RKO (cell line): Measurements from ENCODE around the gene TNFRSF1B.

Experiments
- DNase-seq: peaks from one replicate; pipeline ENCODE4 v3.0.0-alpha.2; 2016; ENCODE audit warnings: low spot score

The TNFRSF1B gene

GRCh38 chr1:12176298-12177118 lies 9.7 kb downstream of the TNFRSF1B start:
- no peak for DNase-seq

GRCh38 chr1:12177156-12177998 lies 10.6 kb downstream of the TNFRSF1B start:
- DNase-seq: no peak

DNA sequence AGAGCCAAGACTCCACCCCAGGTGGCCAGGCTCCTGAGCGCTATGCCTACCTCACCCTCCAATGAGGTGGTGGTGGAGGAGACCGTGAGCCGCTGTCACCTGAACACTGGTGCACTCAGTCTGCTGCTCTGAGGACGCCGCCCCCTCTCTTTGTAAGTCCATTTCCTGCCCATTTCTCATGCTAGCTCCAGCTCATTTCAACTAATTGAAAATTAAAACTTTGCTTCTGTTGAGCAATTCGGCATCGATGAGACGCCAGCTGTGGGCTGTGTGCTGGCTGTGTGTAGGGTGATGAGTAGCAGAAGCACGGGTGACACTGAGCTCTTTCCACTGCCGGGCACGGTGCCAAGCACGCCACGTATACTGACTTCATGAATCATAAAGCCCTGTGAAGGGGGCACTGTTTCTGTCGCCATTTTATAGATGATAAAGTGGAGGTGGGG lies 11.2 kb downstream of the TNFRSF1B start:
- peak; percentile 41 for DNase-seq

- no peak for DNase-seq
These were observed 11.7 kb downstream of the TNFRSF1B start for GRCh38 chr1:12178511-12178910.

DNA sequence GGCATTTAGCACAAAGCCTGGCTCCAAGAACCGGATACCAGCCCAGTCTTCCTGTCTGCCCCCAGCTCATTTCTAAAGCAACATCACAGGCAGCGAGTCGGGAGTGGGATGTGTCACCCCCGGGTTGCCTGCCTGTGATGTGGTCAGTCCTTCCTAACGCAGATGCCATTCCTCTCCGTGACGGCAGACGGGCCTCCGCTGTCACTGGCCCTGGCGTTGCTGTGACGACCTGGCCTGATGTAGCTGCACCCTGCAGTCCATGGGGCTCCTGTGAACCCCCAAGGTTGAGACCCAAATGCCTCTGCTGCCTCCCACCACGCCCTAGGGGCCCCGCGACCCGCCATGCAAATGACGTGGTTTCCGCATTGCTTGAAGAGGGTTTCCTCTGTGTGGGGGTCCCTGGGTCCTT lies 12.3 kb downstream of the TNFRSF1B start:
- DNase-seq: peak; percentile 26

DNA sequence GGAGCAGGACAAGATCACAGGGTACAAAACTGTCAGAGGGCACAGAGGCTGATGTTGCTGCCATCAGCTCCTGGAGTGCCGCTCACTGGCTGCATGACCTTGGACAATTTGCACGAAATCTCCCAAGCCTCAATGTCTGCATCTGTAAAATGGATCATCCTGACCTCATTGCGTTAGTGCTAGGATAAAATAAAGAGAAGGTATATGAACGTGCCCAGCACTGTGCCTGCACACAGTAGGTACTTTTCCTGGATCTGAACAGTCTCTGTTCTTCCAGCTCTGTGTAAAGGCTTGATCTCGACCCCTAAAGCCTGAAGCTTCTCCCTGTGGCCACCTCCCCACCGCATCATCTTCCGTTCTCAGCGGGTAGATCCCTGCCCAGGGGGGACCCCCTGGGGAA lies 12.9 kb downstream of the TNFRSF1B start:
- no peak for DNase-seq

GRCh38 chr1:12180315-12180714 lies 13.5 kb downstream of the TNFRSF1B start:
- DNase-seq: no peak

DNA sequence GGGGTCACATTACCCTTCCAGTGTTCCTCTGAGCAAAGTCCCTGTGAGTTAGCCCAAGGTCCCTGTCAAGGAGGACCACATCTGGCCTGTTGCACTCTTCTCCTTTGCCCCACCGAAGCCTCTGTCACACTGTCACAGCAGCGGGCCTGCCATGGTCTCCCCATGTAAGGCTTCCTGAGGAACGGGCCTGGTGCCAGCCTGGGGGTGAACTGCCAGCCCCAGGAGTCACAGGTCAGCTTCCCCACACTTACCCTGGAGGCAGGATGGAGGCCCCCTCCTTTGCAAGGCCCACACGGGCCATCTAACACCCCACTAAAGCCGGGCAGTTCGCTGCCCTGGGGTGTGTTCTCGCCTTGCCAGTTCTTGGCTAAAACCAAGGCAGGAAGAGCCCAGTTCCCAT lies 14.1 kb downstream of the TNFRSF1B start:
- DNase-seq: no peak

GRCh38 chr1:12181568-12181967 lies 14.8 kb downstream of the TNFRSF1B start:
- DNase-seq: no peak

DNA sequence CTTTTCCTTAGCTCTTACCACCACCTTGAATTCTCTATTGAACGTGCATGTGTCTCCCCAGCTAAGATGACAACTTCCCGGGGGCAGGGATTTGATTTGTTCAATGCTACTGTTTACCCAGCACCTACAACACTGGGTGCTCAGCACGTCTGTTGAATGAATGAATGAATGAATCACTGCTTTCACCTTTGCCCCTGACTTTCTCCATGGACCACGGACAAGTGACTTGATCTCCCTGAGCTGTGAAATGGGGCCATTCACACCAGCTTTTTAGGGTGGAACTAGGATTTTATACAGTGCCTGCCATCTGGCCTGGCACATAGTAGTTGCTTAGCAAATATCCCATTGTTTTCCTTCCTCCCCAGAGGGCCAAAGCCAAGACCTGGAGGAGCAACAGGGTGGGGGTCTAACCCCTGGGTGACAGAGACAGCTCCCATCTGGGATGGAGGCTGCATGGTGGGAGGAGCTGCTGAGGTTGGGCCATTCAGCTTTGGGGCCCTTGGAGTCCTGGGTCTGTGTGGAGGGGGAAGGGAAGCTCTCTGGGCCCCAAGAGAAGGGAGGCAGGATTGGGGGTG lies 15.7 kb downstream of the TNFRSF1B start:
- no peak for DNase-seq

DNA sequence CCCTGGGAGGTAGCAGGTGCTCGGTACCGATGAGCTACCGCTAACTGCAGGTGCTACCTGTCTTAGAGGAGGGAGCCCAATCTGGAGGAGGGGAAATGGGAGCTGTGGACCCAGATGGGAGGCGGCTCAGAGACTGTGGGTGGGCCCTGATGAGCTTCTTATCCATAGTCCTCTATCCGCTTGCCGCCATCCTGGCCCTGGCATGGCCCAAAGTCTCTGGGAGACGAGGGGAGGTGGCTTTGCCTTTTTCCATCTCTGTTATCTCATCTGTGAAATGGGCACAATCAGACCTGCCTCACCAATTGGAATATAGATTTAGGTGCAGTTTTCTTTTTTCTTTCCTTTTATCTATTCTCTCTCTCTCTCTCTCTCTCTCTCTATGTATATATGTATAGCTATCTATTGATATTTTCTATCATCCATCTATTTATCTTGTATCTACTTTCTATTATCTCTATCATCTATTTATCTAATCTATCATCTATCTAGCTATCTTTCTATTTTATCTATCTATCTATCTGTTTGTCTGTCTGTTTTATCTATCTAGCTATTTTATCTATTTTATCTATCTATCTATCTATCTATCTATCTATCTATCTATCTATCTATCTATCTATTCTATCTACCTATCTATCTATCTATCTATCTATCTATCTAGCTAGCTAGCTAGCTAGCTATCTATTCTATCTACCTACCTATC lies 16.5 kb downstream of the TNFRSF1B start:
- no peak for DNase-seq

DNA sequence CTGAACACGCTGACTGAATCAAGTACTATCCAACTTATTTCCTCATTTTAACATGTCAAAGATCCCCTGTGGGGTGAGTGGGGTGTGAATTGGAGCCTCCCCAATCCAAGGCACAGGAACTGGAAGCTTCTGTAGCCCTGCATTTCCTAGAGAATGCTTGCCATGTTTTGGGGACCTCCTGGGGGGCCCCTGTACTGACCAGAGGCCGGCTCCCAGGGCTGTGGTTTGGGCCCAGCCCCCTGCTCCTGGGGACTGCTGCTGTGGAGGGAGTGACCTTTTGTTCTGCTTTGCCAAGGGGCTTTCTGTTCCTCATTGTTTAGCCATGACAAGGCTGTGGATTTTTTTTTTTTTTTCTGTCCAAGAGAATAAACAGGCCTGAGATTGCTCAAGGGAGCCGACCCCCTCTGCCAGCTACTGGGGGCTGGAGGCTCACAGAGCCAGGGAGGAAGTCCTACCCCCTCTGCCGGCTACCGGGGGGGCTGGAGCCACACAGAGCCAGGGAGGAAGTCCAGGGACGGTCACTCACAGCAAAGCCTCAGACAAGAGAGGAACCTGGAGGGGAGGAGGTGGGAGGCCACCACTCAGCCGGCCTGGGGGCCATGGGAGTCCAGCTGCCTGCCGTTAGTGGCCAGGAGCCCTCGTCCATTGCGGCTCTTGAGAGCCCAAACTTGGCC lies 17.4 kb downstream of the TNFRSF1B start:
- no peak for DNase-seq

DNA sequence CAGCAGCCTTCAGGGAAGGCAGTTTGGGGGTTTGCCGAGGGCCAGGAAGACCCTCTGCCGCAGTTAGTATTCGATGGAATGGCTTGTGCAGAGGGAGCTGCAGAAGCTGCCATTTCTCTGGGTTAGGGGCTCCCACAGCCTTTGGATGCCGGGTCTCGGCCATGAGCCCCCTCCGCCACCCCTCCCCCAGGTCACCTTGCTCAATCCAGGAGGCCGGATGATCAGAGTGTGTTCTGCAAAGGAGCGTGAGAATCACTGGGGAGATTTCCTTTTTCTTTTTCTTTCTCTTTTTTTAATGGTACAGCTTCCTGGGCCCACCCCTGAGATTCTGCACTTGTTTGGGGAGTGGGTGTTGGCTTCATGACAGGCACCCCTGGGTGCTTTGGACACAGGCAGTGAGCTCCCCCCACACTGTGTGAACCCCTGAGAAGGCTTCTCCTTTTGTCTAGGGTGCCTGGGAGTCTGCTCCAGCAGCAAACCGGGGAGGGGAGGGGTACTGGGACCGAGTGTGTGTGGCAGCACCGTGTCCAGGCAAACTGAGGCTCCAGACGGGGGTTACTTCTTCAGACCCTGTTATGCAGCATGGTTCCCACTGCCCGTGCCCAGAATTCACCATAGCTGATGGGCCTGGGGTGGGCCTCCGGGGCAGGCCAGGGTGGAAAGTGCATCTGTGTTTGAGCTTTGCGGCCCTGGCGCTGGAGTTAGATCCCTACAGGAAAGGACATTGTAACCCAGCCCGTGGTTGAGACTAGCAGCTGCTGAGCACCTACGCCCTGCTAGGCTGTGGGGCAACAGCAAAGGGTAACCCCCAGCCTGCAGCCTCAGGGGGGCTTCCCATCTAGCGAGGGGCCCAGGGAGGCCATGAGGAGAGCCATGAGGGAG lies 18.5 kb downstream of the TNFRSF1B start:
- no peak for DNase-seq

GRCh38 chr1:12185918-12186678 lies 19.3 kb downstream of the TNFRSF1B start:
- DNase-seq: no peak

DNA sequence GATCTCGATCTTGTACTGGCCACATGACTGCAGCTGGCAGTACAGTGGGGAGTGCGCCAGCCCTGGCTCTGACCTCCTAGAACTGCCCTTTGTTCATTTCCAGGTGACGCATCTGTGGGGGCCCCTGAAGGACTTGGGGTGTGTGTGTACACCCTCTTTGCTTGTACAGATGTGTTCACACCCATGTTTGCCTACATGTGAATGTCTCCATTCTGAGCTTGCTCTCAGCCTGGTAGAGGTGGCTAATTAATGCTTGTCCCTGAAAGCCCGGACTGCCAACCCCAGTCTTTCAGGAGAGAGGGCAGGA lies 19.8 kb downstream of the TNFRSF1B start:
- DNase-seq: no peak

GRCh38 chr1:12188115-12188514 lies 21.3 kb downstream of the TNFRSF1B start:
- no peak for DNase-seq

- no peak for DNase-seq
These were observed 22.0 kb downstream of the TNFRSF1B start for GRCh38 chr1:12188657-12189327.

DNA sequence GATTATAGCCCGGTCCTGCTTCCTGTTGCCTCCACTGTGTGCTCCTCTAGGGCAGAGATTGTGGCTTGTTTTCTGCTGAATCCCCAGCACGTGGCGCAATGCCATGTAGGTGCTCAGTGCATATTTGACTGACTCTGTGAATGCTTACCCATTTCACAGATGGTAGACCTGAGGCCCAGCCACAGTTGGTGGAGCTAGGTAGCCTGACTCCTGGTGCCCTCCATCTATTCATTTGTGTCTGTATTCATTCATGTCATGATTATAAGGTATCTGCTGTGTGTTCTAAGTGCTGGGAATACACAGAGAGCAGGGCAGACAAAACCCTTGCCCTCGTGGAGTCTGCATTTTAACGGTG lies 22.5 kb downstream of the TNFRSF1B start:
- DNase-seq: no peak

GRCh38 chr1:12191242-12192032 lies 24.6 kb downstream of the TNFRSF1B start:
- no peak for DNase-seq
